Measurements from ENCODE around the gene ZEB2.

DNA sequence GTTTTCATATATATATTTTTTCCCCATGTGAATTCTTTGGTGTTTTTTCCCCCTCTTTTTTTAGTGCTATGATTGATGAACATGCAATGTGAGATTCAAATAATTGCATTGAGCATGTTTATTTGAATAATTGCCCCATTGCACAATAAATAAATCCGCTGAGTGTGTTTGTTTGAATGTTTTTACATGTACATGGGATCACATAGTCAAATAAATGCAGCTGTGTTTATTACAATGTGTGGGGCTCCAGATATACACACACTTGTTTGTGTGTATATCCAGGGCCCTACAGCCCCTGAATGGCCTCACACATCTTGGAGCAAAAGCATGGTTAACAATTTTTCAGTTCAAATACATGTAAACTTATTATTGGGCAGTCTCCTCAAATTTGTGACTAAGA is 134.5 kb downstream of the ZEB2 start:
- TF ChIP-seq, protein P1, sequence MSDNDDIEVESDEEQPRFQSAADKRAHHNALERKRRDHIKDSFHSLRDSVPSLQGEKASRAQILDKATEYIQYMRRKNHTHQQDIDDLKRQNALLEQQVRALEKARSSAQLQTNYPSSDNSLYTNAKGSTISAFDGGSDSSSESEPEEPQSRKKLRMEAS (IDR thresholded peaks at IDR 0.05): no peak
- TF ChIP-seq, protein P2, sequence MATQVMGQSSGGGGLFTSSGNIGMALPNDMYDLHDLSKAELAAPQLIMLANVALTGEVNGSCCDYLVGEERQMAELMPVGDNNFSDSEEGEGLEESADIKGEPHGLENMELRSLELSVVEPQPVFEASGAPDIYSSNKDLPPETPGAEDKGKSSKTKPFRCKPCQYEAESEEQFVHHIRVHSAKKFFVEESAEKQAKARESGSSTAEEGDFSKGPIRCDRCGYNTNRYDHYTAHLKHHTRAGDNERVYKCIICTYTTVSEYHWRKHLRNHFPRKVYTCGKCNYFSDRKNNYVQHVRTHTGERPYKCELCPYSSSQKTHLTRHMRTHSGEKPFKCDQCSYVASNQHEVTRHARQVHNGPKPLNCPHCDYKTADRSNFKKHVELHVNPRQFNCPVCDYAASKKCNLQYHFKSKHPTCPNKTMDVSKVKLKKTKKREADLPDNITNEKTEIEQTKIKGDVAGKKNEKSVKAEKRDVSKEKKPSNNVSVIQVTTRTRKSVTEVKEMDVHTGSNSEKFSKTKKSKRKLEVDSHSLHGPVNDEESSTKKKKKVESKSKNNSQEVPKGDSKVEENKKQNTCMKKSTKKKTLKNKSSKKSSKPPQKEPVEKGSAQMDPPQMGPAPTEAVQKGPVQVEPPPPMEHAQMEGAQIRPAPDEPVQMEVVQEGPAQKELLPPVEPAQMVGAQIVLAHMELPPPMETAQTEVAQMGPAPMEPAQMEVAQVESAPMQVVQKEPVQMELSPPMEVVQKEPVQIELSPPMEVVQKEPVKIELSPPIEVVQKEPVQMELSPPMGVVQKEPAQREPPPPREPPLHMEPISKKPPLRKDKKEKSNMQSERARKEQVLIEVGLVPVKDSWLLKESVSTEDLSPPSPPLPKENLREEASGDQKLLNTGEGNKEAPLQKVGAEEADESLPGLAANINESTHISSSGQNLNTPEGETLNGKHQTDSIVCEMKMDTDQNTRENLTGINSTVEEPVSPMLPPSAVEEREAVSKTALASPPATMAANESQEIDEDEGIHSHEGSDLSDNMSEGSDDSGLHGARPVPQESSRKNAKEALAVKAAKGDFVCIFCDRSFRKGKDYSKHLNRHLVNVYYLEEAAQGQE (IDR thresholded peaks at IDR 0.05): no peak
- TF ChIP-seq, protein P3, sequence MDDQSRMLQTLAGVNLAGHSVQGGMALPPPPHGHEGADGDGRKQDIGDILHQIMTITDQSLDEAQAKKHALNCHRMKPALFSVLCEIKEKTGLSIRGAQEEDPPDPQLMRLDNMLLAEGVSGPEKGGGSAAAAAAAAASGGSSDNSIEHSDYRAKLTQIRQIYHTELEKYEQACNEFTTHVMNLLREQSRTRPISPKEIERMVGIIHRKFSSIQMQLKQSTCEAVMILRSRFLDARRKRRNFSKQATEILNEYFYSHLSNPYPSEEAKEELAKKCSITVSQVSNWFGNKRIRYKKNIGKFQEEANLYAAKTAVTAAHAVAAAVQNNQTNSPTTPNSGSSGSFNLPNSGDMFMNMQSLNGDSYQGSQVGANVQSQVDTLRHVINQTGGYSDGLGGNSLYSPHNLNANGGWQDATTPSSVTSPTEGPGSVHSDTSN (IDR thresholded peaks at IDR 0.05): no peak
